ENCODE measurements around the gene GALNT2. TPM values are rescaled to one million over a fixed set of nuclear protein-coding genes. Genes with fewer than 3 reads are reported as not detected.

GALNT2 gene
- total RNA-seq, 5 donors from 2014 or later (not counting 1 experiment from before 2014, with no cell fraction given): 22.2 to 29.7 (median 23.5) TPM

DNA sequence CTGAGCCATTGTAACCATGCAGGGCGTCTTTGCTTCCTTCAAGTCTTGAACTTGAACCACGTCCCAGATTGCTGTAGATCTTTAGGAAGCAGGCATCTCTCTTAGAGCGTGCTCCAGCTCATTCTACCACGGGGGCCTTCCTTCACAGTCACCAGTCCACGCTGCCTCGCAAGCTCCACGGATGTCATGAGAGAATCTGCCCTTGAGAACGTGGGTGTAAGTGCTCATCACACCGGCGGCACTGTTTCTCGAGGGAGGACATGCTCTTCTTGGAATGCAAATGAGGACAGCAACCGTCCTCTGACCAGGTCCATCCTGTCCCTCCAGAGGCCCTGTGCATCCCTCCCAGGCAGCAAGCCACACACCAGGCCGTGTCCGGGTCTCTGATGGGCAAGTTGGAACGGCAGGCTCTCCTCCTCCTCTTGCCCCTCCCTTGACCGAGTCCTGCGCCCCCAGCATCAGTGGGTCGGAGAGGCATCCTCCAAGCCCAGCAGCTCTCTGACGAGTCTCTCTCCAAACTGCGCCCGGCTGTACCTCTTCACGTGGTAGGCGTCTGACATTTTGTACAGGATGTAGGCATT lies 256.0 kb downstream of the GALNT2 start:
- H3K36me3 ChIP-seq (ENCODE audit: control insufficient read depth in 2 of 2, extremely low read depth in 1 of 2, insufficient read depth in 1 of 2, low read length in 1 of 2): no peaks in the 10 kb centered on the region
- H3K9me3 Mint-ChIP-seq: no peaks in the 10 kb centered on the region

DNA sequence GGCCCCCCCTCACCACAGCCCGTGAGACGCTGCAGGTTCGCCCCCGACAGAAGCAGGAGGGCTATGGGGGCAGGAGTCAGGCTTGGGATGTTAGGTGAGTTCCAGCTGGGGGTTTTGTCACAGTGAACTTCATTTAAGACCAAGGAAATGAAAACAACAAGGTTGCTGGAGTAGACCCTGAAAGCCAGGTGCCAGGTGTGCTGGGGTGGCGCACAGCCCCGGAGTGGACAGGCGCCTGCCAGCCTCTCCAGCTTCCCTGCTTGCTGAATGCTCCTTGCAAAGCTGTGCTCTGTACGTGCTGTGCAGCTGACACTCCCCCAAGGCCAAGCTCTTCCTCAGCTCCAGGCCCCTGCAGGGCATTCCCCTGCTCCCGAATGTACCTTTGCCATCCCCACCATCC lies 256.6 kb downstream of the GALNT2 start:
- ChIA-PET CTCF (no interaction called here), POLR2A (no interaction called here)
- no peak overlapping the region for H3K27ac ChIP-seq (ENCODE audit: low read length)
- 91% methylated on average over 5 of the region's 9 CpGs for WGBS (ENCODE audit: insufficient coverage)
- Mint-ChIP-seq H3K27me3 (peaks cover 4 to 16% of the 10 kb centered on the region in 2 donors), H3K4me3 (no peak overlapping the region), H3K27ac (no peak overlapping the region), H3K4me1 (peaks cover 0 to 6% (median 4%) of the 10 kb centered on the region in 3 donors), H3K36me3 (no peaks in the 10 kb centered on the region), H3K9me3 (no peaks in the 10 kb centered on the region)
- H3K36me3 ChIP-seq (ENCODE audit: control insufficient read depth in 2 of 2, extremely low read depth in 1 of 2, insufficient read depth in 1 of 2, low read length in 1 of 2): no peaks in the 10 kb centered on the region
- DNase-seq: no peak
- ATAC-seq (replicated peaks in 1 of 4): no peak
- H3K9me3 ChIP-seq: no peaks in the 10 kb centered on the region
- H3K4me1 ChIP-seq (ENCODE audit: control insufficient read depth in 1 of 2, extremely low read depth in 1 of 2, insufficient read depth in 2 of 2, low read length in 2 of 2): no peaks in the 10 kb centered on the region
- H3K4me3 ChIP-seq (ENCODE audit: control insufficient read depth in 1 of 2, extremely low read depth in 1 of 2, low read length in 1 of 2): no peak overlapping the region
- H3K27me3 ChIP-seq (replicated peaks in 1 of 2; ENCODE audit: control insufficient read depth in 2 of 2, extremely low read depth in 1 of 2, insufficient read depth in 2 of 2, low read length in 1 of 2): peaks cover 0 to 15% of the 10 kb centered on the region in 2 experiments

More for the DNA sequence above, 256.0 kb downstream of the GALNT2 start:
- WGBS (ENCODE audit: insufficient coverage): 86% methylated on average over 16 of the region's 23 CpGs
- Mint-ChIP-seq H3K4me1 (peaks cover 0 to 4% (median 1%) of the 10 kb centered on the region in 3 donors), H3K4me3 (no peak overlapping the region), H3K27ac (no peak overlapping the region), H3K36me3 (no peaks in the 10 kb centered on the region), H3K27me3 (peaks cover under 1 to 16% of the 10 kb centered on the region in 2 donors)
- H3K9me3 ChIP-seq: no peaks in the 10 kb centered on the region
- H3K27me3 ChIP-seq (replicated peaks in 1 of 2; ENCODE audit: control insufficient read depth in 2 of 2, extremely low read depth in 1 of 2, insufficient read depth in 2 of 2, low read length in 1 of 2): peaks cover 0 to 15% of the 10 kb centered on the region in 2 experiments
- ChIA-PET CTCF (no interaction called here), POLR2A (no interaction called here)
- no peak overlapping the region for H3K27ac ChIP-seq (ENCODE audit: low read length)
- ATAC-seq (replicated peaks in 1 of 4): no peak
- no peak for DNase-seq
- H3K4me3 ChIP-seq (ENCODE audit: control insufficient read depth in 1 of 2, extremely low read depth in 1 of 2, low read length in 1 of 2): no peak overlapping the region
- H3K4me1 ChIP-seq (ENCODE audit: control insufficient read depth in 1 of 2, extremely low read depth in 1 of 2, insufficient read depth in 2 of 2, low read length in 2 of 2): no peaks in the 10 kb centered on the region

DNA sequence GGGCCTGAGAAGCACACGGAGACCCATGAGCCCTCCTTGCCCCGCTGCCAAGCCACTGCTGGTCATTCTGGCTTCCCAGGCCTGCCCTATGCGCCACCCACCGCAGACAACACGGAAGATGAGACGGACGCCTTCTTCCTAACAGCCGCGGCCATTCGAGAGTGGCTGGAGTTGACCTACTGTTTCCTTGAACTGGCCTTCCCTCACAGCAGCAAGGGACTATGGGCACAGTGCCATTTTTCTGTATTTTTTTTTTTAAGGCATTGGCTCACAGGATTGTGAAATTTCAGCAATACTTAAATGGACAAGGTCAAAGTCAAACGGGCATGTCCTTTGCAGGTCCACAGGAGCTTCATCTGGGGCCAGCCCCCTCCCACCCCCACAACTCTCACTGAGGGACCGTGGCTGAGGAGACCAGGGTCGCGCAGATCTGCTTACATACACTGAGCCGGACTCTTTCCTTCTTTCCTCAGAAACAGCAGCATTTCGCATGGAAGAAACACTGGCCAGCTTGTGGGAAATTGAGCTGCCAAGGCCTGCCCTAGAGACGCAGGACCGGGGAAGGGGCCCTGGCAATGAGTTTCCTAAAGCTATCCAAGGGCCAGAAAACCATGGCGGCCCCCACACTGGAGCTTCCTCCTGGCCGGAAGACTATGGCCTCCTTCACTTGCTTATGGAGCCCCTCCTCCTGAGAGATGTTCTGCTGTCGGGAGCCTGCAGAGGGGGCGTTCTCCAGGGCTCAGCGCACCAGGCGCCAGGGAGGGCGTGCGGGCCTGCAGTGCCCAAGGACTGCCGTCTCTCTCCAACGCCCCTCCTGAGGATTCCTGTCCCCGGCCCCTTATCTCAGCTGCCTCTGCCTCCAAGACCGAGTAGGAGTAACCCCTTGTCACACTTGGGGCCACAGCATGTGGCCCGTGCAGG lies 260.2 kb downstream of the GALNT2 start:
- no peaks in the 10 kb centered on the region for H3K36me3 Mint-ChIP-seq
- no peak overlapping the region for H3K27ac Mint-ChIP-seq
- peaks cover 8 to 15% of the 10 kb centered on the region in 2 donors for H3K27me3 Mint-ChIP-seq
- ATAC-seq (replicated peaks in 1 of 4): no peak
- DNase-seq: no peak
- Histone ChIP-seq H3K36me3 (ENCODE audit: control insufficient read depth in 2 of 2, extremely low read depth in 1 of 2, insufficient read depth in 1 of 2, low read length in 1 of 2) (no peaks in the 10 kb centered on the region), H3K4me1 (ENCODE audit: control insufficient read depth in 1 of 2, extremely low read depth in 1 of 2, insufficient read depth in 2 of 2, low read length in 2 of 2) (no peaks in the 10 kb centered on the region), H3K27me3 (replicated peaks in 1 of 2; ENCODE audit: control insufficient read depth in 2 of 2, extremely low read depth in 1 of 2, insufficient read depth in 2 of 2, low read length in 1 of 2) (peaks cover 0 to 17% of the 10 kb centered on the region in 2 experiments), H3K9me3 (no peaks in the 10 kb centered on the region), H3K27ac (ENCODE audit: low read length) (no peak overlapping the region), H3K4me3 (ENCODE audit: control insufficient read depth in 1 of 2, extremely low read depth in 1 of 2, low read length in 1 of 2) (no peak overlapping the region)
- H3K9me3 Mint-ChIP-seq: no peaks in the 10 kb centered on the region
- H3K4me1 Mint-ChIP-seq: peaks cover 0 to 6% (median 4%) of the 10 kb centered on the region in 3 donors
- ChIA-PET CTCF (no interaction called here), POLR2A (no interaction called here)
- 84% methylated on average over 28 of the region's 31 CpGs for WGBS (ENCODE audit: insufficient coverage)
- no peak overlapping the region for H3K4me3 Mint-ChIP-seq

DNA sequence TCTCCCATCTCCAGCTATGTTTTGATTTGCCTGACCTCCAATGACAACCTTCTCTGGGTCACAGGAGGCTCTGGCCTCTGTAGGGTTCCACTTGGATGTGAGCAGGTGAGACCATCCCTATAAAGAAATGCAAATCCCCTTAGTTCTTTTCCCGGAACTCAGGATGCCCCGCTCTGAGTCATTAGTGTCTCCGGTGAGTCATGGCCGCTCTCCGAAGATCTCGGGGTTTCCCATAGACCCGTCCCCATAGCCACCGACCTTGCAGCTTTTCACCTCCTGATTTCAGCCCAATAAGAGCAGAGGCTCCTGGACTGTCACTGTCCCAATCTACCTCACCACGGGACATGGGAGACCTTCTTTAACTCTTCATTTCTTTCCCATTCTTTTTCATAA lies 260.9 kb downstream of the GALNT2 start:
- H3K4me3 Mint-ChIP-seq: no peak overlapping the region
- CTCF ChIA-PET: no interaction called here
- POLR2A ChIA-PET: no interaction called here
- H3K27me3 Mint-ChIP-seq: peaks cover 9 to 17% of the 10 kb centered on the region in 2 donors
- H3K9me3 ChIP-seq: no peaks in the 10 kb centered on the region
- 45% methylated on average over 8 of the region's 9 CpGs for WGBS (ENCODE audit: insufficient coverage)
- H3K36me3 ChIP-seq (ENCODE audit: control insufficient read depth in 2 of 2, extremely low read depth in 1 of 2, insufficient read depth in 1 of 2, low read length in 1 of 2): no peaks in the 10 kb centered on the region
- no peak overlapping the region for H3K27ac Mint-ChIP-seq
- H3K9me3 Mint-ChIP-seq: no peaks in the 10 kb centered on the region
- no peak overlapping the region for H3K4me3 ChIP-seq (ENCODE audit: control insufficient read depth in 1 of 2, extremely low read depth in 1 of 2, low read length in 1 of 2)
- DNase-seq (no peak), ATAC-seq (replicated peaks in 1 of 4) (no peak)
- peaks cover 0 to 6% (median 4%) of the 10 kb centered on the region in 3 donors for H3K4me1 Mint-ChIP-seq
- H3K27ac ChIP-seq (ENCODE audit: low read length): no peak overlapping the region
- H3K4me1 ChIP-seq (ENCODE audit: control insufficient read depth in 1 of 2, extremely low read depth in 1 of 2, insufficient read depth in 2 of 2, low read length in 2 of 2): no peaks in the 10 kb centered on the region
- H3K36me3 Mint-ChIP-seq: no peaks in the 10 kb centered on the region
- peaks cover 0 to 21% of the 10 kb centered on the region in 2 experiments for H3K27me3 ChIP-seq (replicated peaks in 1 of 2; ENCODE audit: control insufficient read depth in 2 of 2, extremely low read depth in 1 of 2, insufficient read depth in 2 of 2, low read length in 1 of 2)

DNA sequence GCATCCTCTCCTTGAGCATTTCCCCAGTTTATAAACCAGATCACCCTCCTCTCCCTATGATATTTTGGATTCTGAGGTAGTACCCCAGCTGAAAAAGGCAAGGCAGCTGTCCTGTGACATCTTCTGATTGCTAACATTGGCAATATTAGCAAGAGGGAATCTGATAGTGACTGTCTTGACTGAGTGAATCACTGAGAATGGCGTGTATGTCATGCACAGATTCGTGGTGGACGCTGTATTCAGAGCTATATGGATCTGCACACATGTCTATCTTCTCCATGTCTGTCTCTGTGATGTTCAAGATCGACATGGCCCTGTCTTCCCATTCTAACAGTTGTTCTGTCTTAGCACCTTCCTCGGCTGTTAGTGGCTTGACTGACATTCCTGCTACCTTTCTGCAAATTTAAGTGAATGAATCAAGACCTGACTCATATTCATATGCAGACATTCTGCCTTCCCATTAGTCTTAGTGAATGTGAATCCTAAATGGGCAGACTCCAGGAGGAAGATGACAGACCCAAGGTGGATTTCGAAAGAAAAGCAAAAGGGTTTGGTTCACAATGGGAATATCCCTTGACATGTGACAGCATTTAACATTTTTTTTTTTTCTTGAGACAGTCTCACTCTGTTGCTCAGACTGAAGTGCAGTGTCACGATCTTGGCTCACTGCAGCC lies 261.4 kb downstream of the GALNT2 start:
- no peaks in the 10 kb centered on the region for H3K9me3 Mint-ChIP-seq
- DNase-seq (no peak), ATAC-seq (replicated peaks in 1 of 4) (no peak)
- H3K36me3 Mint-ChIP-seq: no peaks in the 10 kb centered on the region
- POLR2A ChIA-PET: no interaction called here
- Histone ChIP-seq H3K4me3 (ENCODE audit: control insufficient read depth in 1 of 2, extremely low read depth in 1 of 2, low read length in 1 of 2) (no peak overlapping the region), H3K27ac (ENCODE audit: low read length) (no peak overlapping the region), H3K4me1 (ENCODE audit: control insufficient read depth in 1 of 2, extremely low read depth in 1 of 2, insufficient read depth in 2 of 2, low read length in 2 of 2) (no peaks in the 10 kb centered on the region), H3K9me3 (no peaks in the 10 kb centered on the region), H3K27me3 (replicated peaks in 1 of 2; ENCODE audit: control insufficient read depth in 2 of 2, extremely low read depth in 1 of 2, insufficient read depth in 2 of 2, low read length in 1 of 2) (peaks cover 0 to 27% of the 10 kb centered on the region in 2 experiments), H3K36me3 (ENCODE audit: control insufficient read depth in 2 of 2, extremely low read depth in 1 of 2, insufficient read depth in 1 of 2, low read length in 1 of 2) (no peaks in the 10 kb centered on the region)
- H3K4me3 Mint-ChIP-seq: no peak overlapping the region
- peaks cover 14 to 21% of the 10 kb centered on the region in 2 donors for H3K27me3 Mint-ChIP-seq
- CTCF ChIA-PET: no interaction called here
- 65% methylated on average over 6 of the region's 7 CpGs for WGBS (ENCODE audit: insufficient coverage)
- H3K4me1 Mint-ChIP-seq: peaks cover 0 to 6% (median 4%) of the 10 kb centered on the region in 3 donors
- H3K27ac Mint-ChIP-seq: no peak overlapping the region

DNA sequence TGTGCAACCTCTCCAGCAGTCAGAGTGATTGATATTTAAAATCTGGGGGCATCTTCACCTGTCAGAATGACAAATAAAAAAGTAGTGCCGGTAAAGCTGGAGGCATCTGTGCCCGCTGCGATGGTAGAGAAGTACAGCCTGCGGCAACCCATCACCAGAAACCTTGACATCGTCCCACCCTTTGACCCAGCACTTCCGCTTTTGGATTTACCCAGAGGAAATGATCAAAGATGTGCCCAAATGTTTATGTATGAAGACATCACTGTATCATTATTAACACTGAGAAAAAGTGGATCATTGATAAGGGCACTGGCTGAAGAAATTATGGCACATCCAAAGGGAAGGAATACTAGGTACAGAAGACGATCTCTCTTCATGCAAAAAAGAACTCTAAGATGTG lies 263.1 kb downstream of the GALNT2 start:
- POLR2A ChIA-PET: no interaction called here
- 86% methylated on average over 1 of the region's 7 CpGs for WGBS (ENCODE audit: insufficient coverage)

More for the DNA sequence above, 263.1 kb downstream of the GALNT2 start:
- DNase-seq (no peak), ATAC-seq (replicated peaks in 1 of 4) (no peak)
- CTCF ChIA-PET: no interaction called here
- H3K4me1 Mint-ChIP-seq: peaks cover 0 to 6% (median 4%) of the 10 kb centered on the region in 3 donors
- Histone ChIP-seq H3K27me3 (replicated peaks in 1 of 2; ENCODE audit: control insufficient read depth in 2 of 2, extremely low read depth in 1 of 2, insufficient read depth in 2 of 2, low read length in 1 of 2) (peaks cover 0 to 36% of the 10 kb centered on the region in 2 experiments), H3K4me1 (ENCODE audit: control insufficient read depth in 1 of 2, extremely low read depth in 1 of 2, insufficient read depth in 2 of 2, low read length in 2 of 2) (no peaks in the 10 kb centered on the region), H3K36me3 (ENCODE audit: control insufficient read depth in 2 of 2, extremely low read depth in 1 of 2, insufficient read depth in 1 of 2, low read length in 1 of 2) (no peaks in the 10 kb centered on the region), H3K4me3 (ENCODE audit: control insufficient read depth in 1 of 2, extremely low read depth in 1 of 2, low read length in 1 of 2) (no peak overlapping the region), H3K27ac (ENCODE audit: low read length) (no peak overlapping the region), H3K9me3 (no peaks in the 10 kb centered on the region)
- H3K4me3 Mint-ChIP-seq: no peak overlapping the region
- no peak overlapping the region for H3K27ac Mint-ChIP-seq
- peaks cover 14 to 27% of the 10 kb centered on the region in 2 donors for H3K27me3 Mint-ChIP-seq
- no peaks in the 10 kb centered on the region for H3K36me3 Mint-ChIP-seq
- H3K9me3 Mint-ChIP-seq: no peaks in the 10 kb centered on the region

All from T-cell (primary cell).